Effector memory CD4-positive, alpha-beta T cell (primary cell): ENCODE measurements around the gene FTO.

Source experiments
- DNase-seq, 3 donors: peaks; one replicate each; pipeline ENCODE4 v3.0.0-alpha.2; 2020
- H3K27ac ChIP-seq: 2 replicates; pipeline ENCODE4 v1.7.0; 2013; ENCODE audit warnings: mild to moderate bottlenecking, low read length, moderate library complexity; ENCODE audit not compliant: insufficient read depth, poor library complexity, severe bottlenecking
- H3K27me3 ChIP-seq: replicated peaks from 2 replicates; pipeline ENCODE4 v1.7.0; 2013; ENCODE audit warnings: mild to moderate bottlenecking, low read length; ENCODE audit not compliant: insufficient read depth, control insufficient read depth, poor library complexity, severe bottlenecking
- H3K36me3 ChIP-seq: 2 replicates; pipeline ENCODE4 v1.7.0; 2013; ENCODE audit warnings: mild to moderate bottlenecking, low read length, moderate library complexity; ENCODE audit not compliant: control insufficient read depth, insufficient read depth
- H3K4me1 ChIP-seq: 2 replicates; pipeline ENCODE4 v1.7.0; 2013; ENCODE audit warnings: low read length, mild to moderate bottlenecking; ENCODE audit not compliant: control insufficient read depth, insufficient read depth, poor library complexity, severe bottlenecking
- H3K4me3 ChIP-seq: 2 replicates; pipeline ENCODE4 v1.7.0; 2013; ENCODE audit warnings: low read length, low read depth, mild to moderate bottlenecking; ENCODE audit not compliant: insufficient read depth, poor library complexity, severe bottlenecking
- H3K9me3 ChIP-seq: 2 replicates; pipeline ENCODE4 v1.7.0; 2013; ENCODE audit warnings: mild to moderate bottlenecking, low read length, moderate library complexity; ENCODE audit not compliant: control insufficient read depth

The FTO gene

GRCh38 chr16:53829186-53829747 is 125.3 kb downstream of the FTO start:
- no peaks in the 10 kb centered on the region for H3K27me3 ChIP-seq

GRCh38 chr16:53832896-53833544 is 129.1 kb downstream of the FTO start:
- no peaks in the 10 kb centered on the region for H3K27me3 ChIP-seq

More at GRCh38 chr16:53829186-53829747, 125.3 kb downstream of the FTO start:
- no peak for DNase-seq
- H3K36me3 ChIP-seq = peaks cover 18% of the 10 kb centered on the region
- no peaks in the 10 kb centered on the region for H3K4me1 ChIP-seq
- no peaks in the 10 kb centered on the region for H3K9me3 ChIP-seq
- no peak overlapping the region for H3K27ac ChIP-seq
- H3K4me3 ChIP-seq = no peak overlapping the region

GRCh38 chr16:53836142-53836541 is 132.2 kb downstream of the FTO start:
- H3K27ac ChIP-seq = no peak overlapping the region
- DNase-seq = no peak
- H3K4me3 ChIP-seq = no peak overlapping the region
- H3K36me3 ChIP-seq = no peaks in the 10 kb centered on the region
- no peaks in the 10 kb centered on the region for H3K9me3 ChIP-seq
- no peaks in the 10 kb centered on the region for H3K4me1 ChIP-seq
- H3K27me3 ChIP-seq = no peaks in the 10 kb centered on the region

More at GRCh38 chr16:53832896-53833544, 129.1 kb downstream of the FTO start:
- Histone ChIP-seq H3K27ac (no peak overlapping the region), H3K4me1 (no peaks in the 10 kb centered on the region), H3K4me3 (no peak overlapping the region), H3K9me3 (no peaks in the 10 kb centered on the region), H3K36me3 (no peaks in the 10 kb centered on the region)
- no peak for DNase-seq

GRCh38 chr16:53836680-53837079 is 132.7 kb downstream of the FTO start:
- no peaks in the 10 kb centered on the region for H3K9me3 ChIP-seq
- no peaks in the 10 kb centered on the region for H3K36me3 ChIP-seq
- no peaks in the 10 kb centered on the region for H3K27me3 ChIP-seq
- no peak overlapping the region for H3K27ac ChIP-seq
- H3K4me3 ChIP-seq = no peak overlapping the region
- no peak for DNase-seq
- H3K4me1 ChIP-seq = no peaks in the 10 kb centered on the region

- H3K4me1 ChIP-seq = no peaks in the 10 kb centered on the region
- no peak for DNase-seq
- no peaks in the 10 kb centered on the region for H3K9me3 ChIP-seq
- H3K4me3 ChIP-seq = no peak overlapping the region
- H3K27me3 ChIP-seq = no peaks in the 10 kb centered on the region
- H3K27ac ChIP-seq = no peak overlapping the region
- H3K36me3 ChIP-seq = no peaks in the 10 kb centered on the region
Observed at GRCh38 chr16:53837426-53837825, 133.5 kb downstream of the FTO start.

GRCh38 chr16:53839150-53839549 is 135.2 kb downstream of the FTO start:
- Histone ChIP-seq H3K36me3 (no peaks in the 10 kb centered on the region), H3K27me3 (no peaks in the 10 kb centered on the region), H3K4me1 (no peaks in the 10 kb centered on the region), H3K9me3 (no peaks in the 10 kb centered on the region), H3K4me3 (no peak overlapping the region), H3K27ac (no peak overlapping the region)
- no peak for DNase-seq

GRCh38 chr16:53840456-53840855 is 136.5 kb downstream of the FTO start:
- DNase-seq = no peak
- Histone ChIP-seq H3K36me3 (no peaks in the 10 kb centered on the region), H3K27ac (no peak overlapping the region), H3K27me3 (no peaks in the 10 kb centered on the region), H3K4me1 (no peaks in the 10 kb centered on the region), H3K4me3 (no peak overlapping the region), H3K9me3 (no peaks in the 10 kb centered on the region)

- Histone ChIP-seq H3K4me1 (no peaks in the 10 kb centered on the region), H3K27me3 (no peaks in the 10 kb centered on the region), H3K4me3 (no peak overlapping the region), H3K27ac (no peak overlapping the region), H3K9me3 (no peaks in the 10 kb centered on the region), H3K36me3 (no peaks in the 10 kb centered on the region)
- no peak for DNase-seq
Observed at GRCh38 chr16:53841884-53842283, 137.9 kb downstream of the FTO start.

- H3K4me1 ChIP-seq = no peaks in the 10 kb centered on the region
- DNase-seq = no peak
- no peaks in the 10 kb centered on the region for H3K9me3 ChIP-seq
- no peak overlapping the region for H3K27ac ChIP-seq
- no peaks in the 10 kb centered on the region for H3K27me3 ChIP-seq
- no peaks in the 10 kb centered on the region for H3K36me3 ChIP-seq
- H3K4me3 ChIP-seq = no peak overlapping the region
Observed at GRCh38 chr16:53843084-53843483, 139.1 kb downstream of the FTO start.

- Histone ChIP-seq H3K27me3 (no peaks in the 10 kb centered on the region), H3K36me3 (peaks cover 6% of the 10 kb centered on the region), H3K4me3 (no peak overlapping the region), H3K4me1 (no peaks in the 10 kb centered on the region), H3K27ac (no peak overlapping the region), H3K9me3 (no peaks in the 10 kb centered on the region)
- no peak for DNase-seq
Observed at GRCh38 chr16:53844804-53845203, 140.8 kb downstream of the FTO start.
